Prostate gland (tissue), 2 donors: ENCODE data around the gene GNA14.

Experiments
- POLR2A ChIP-seq: fragments of 450-650 bp; IDR thresholded peaks from one replicate; pipeline ENCODE4 v1.6.1; 2016; ENCODE audit warnings: antibody characterized with exemption, mild to moderate bottlenecking
- POLR2AphosphoS5 ChIP-seq: sonication (generic); formaldehyde crosslinking; IDR thresholded peaks from one replicate; pipeline ENCODE4 v1.6.1; 2017; ENCODE audit warnings: antibody characterized with exemption
- TF ChIP-seq, protein P1 (sequence below), 4 experiments: fragments of 200-600 bp in 2 of 4; fragments of 450-650 bp in 2 of 4; sonication (generic) in 2 of 4; IDR thresholded peaks; 1 replicate in 3 of 4; 2 replicates in 1 of 4; pipeline ENCODE4 v1.5.1; 2016 to 2019; ENCODE audit warnings: antibody characterized with exemption in 4 of 4, mild to moderate bottlenecking in 2 of 4, moderate library complexity in 2 of 4

DNA sequence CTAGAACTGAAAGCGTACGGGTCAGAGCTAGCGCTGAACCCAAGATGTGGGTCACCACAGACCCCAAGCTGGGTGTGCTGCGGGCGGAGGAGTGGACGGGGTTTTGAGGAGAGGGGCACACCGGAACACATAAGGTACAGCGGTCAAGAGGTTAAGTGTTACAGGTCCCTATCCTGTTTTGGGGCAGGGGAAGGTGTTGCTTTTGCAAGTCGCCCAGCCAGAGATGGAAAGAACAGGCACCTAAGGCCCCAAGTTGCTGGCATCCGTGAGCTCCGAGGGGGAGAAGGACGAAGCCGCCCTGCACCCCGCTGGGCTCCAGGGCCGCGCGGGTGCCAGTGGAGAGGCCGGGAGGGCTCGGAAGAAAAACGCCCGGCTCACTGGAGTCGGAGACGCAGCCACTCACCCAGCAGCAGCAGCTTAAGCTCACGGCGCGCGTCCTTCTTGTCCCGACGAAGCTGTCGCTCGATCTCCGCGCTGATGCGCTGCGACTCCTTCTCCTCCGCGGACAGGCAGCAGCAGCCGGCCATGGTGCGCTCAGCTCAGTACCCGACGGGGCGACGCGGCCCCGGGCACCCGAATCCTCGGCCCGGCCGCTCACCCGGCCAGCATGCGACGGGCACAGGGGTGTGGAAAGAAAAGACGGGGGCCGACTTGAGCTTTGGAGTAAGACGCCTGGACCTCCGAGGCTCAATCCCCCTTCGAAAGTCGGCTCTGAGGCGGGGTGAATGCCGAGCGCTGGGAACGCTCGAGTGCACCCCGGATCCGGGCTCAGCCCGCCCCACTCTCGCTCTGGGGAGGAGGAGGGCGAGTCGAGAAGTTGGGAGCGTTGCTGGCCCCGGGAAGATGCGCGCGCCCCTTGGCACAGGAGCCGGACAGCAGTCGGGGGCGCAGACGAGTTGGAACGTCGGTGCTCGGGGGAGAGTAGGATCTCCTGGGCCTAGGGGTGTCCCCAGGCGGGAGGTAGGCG lies 572 bp downstream of the GNA14 start:
- TF ChIP-seq, protein P1, sequence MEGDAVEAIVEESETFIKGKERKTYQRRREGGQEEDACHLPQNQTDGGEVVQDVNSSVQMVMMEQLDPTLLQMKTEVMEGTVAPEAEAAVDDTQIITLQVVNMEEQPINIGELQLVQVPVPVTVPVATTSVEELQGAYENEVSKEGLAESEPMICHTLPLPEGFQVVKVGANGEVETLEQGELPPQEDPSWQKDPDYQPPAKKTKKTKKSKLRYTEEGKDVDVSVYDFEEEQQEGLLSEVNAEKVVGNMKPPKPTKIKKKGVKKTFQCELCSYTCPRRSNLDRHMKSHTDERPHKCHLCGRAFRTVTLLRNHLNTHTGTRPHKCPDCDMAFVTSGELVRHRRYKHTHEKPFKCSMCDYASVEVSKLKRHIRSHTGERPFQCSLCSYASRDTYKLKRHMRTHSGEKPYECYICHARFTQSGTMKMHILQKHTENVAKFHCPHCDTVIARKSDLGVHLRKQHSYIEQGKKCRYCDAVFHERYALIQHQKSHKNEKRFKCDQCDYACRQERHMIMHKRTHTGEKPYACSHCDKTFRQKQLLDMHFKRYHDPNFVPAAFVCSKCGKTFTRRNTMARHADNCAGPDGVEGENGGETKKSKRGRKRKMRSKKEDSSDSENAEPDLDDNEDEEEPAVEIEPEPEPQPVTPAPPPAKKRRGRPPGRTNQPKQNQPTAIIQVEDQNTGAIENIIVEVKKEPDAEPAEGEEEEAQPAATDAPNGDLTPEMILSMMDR (IDR thresholded peaks at IDR 0.05), result no peak
- TF ChIP-seq POLR2AphosphoS5, result no peak
- TF ChIP-seq POLR2A, result no peak
